Ovary (tissue), 9 donors: Measurements from ENCODE around the gene ODAM. TPM values are rescaled to one million over a fixed set of nuclear protein-coding genes. Genes with fewer than 3 reads are reported as not detected.

ENCODE experiments used
- DNase-seq, 5 donors: peaks; one replicate each; pipeline ENCODE4 v3.0.0-alpha.2; 2019 to 2020
- H3K27ac ChIP-seq, 2 donors: fragments of 200-600 bp; one replicate each; pipeline versions ENCODE4 v1.5.1 to v1.8.0; 2019 to 2022
- H3K27me3 ChIP-seq: fragments of 200-600 bp; one replicate; pipeline ENCODE4 v1.8.0; 2022
- H3K36me3 ChIP-seq: fragments of 200-600 bp; sonication (generic); one replicate; pipeline ENCODE4 v1.5.1; 2019
- H3K4me1 ChIP-seq: one replicate; pipeline ENCODE4 v1.8.1; 2013; ENCODE audit warnings: mild to moderate bottlenecking, moderate library complexity; ENCODE audit not compliant: insufficient read depth
- H3K4me3 ChIP-seq: fragments of 200-600 bp; sonication (generic); one replicate; pipeline ENCODE4 v1.5.1; 2017
- H3K9me3 ChIP-seq, 2 donors: fragments of 200-600 bp in 1 of 2; sonication (generic) in 1 of 2; one replicate each; pipeline versions ENCODE4 v1.5.1 to v1.8.1; 2013 to 2019; ENCODE audit warnings: mild to moderate bottlenecking in 1 of 2, moderate library complexity in 1 of 2
- CTCF ChIP-seq, 3 donors: fragments of 450-650 bp in 2 of 3; fragments of 200-600 bp in 1 of 3; IDR thresholded peaks; one replicate each; pipeline versions ENCODE4 v1.5.1 to v1.8.0; 2016 to 2022; ENCODE audit warnings: antibody characterized with exemption in 3 of 3, mild to moderate bottlenecking in 1 of 3
- EP300 ChIP-seq: sonication (generic); formaldehyde crosslinking; IDR thresholded peaks from one replicate; pipeline ENCODE4 v1.6.1; 2017; ENCODE audit warnings: antibody characterized with exemption
- POLR2A ChIP-seq: fragments of 450-650 bp; IDR thresholded peaks from one replicate; pipeline ENCODE4 v1.6.1; 2017; ENCODE audit warnings: antibody characterized with exemption, mild to moderate bottlenecking, moderate library complexity
- WGBS, 3 donors: extraction: QIAGEN DNeasy Blood & Tissue Kit in 1 of 3; methylation state at CpG; one replicate each; pipeline versions ENCODE4 v1.1.5 to v1.1.7; 2013 to 2017; 5-methylcytosine and 5-hydroxymethylcytosine counted together
- intact Hi-C, 4 donors: fragments of 100-400 bp; cut with DNase I; formaldehyde crosslinking; loops; one replicate each; pipeline versions ENCODE4 v1.11.0 to v1.15.1; 2022 to 2023
- polyA plus RNA-seq, 2 donors: library from polyadenylated mRNA; stranded (reverse); fragments of 200-250 nt in 1 of 2; fragments of 350-450 nt in 1 of 2; fragmentation: Illumina TruSeq in 1 of 2; extraction: RNeasy Lipid Tissue Mini Kit (QIAGEN cat#74804) in 1 of 2; gene quantifications; one replicate each; pipeline ENCODE4 v1.2.3, GENCODE V29; 2013 to 2014
- total RNA-seq, 7 donors: library from RNA; depleted of rRNA in 2 of 7; stranded (reverse); fragments of >200 nt in 2 of 7; fragmentation: NEBNext Ultra II Directional in 3 of 7; extraction: Animal tissue kit (Norgen Biotek cat#: 25700) in 3 of 7; gene quantifications; one replicate each; pipeline versions ENCODE4 v1.1.0 to v1.2.4, GENCODE V29; 2016 to 2023
- donor health status: DM: no; HTN: no; CAD: no; lungs with moderate emphysema.
- donor health status: DM: no; HTN: no; CAD: no.
- donor health status: Bipolar disorder and iron deficiency.
- donor health status: DM: yes; HTN: yes; CAD: no.
- donor health status: DM: no; HTN: no; CAD: no.
- donor health status: DM: yes; HTN: yes; CAD: no.

ODAM gene
- total and polyA plus RNA-seq, 9 donors = 1.8 TPM; not detected in 8

- Histone ChIP-seq H3K36me3 (no peaks in the 10 kb centered on the region), H3K9me3 (no peaks in the 10 kb centered on the region), H3K4me1 (no peaks in the 10 kb centered on the region), H3K27me3 (peaks cover 5% of the 10 kb centered on the region), H3K4me3 (no peak overlapping the region), H3K27ac (no peak overlapping the region)
- intact Hi-C loops = no loop called here
- 11 to 59% (median 25%) methylated on average over 3 of the region's 3 CpGs for WGBS, 3 donors
- TF ChIP-seq EP300 (no peak), CTCF (IDR thresholded peaks at IDR 0.05) (no peak), POLR2A (no peak)
- DNase-seq = no peak
These were observed 55.9 kb downstream of the ODAM start for GRCh38 chr4:70251250-70251944.

GRCh38 chr4:70251945-70252277 is 56.4 kb downstream of the ODAM start:
- Histone ChIP-seq H3K27ac (no peak overlapping the region), H3K27me3 (peaks cover 5% of the 10 kb centered on the region), H3K4me3 (no peak overlapping the region), H3K4me1 (no peaks in the 10 kb centered on the region), H3K9me3 (no peaks in the 10 kb centered on the region), H3K36me3 (no peaks in the 10 kb centered on the region)
- no peak for DNase-seq
- TF ChIP-seq POLR2A (no peak), EP300 (no peak), CTCF (IDR thresholded peaks at IDR 0.05) (no peak)
- intact Hi-C loops = no loop called here
- WGBS, 3 donors = 10 to 41% (median 13%) methylated on average over 1 of the region's 1 CpG

Other genes starting within 250 kb of the ODAM start
- not detected for gene CSN2, start 230.0 kb upstream of the ODAM start, total RNA-seq
- gene CSN2, start 230.0 kb upstream of the ODAM start, polyA plus RNA-seq = not detected
- not detected for gene STATH, start 199.8 kb upstream of the ODAM start, total RNA-seq
- gene STATH, start 199.8 kb upstream of the ODAM start, polyA plus RNA-seq = not detected
- not detected for gene HTN3, start 167.3 kb upstream of the ODAM start, total RNA-seq
- gene HTN3, start 167.3 kb upstream of the ODAM start, polyA plus RNA-seq = not detected
- gene HTN1, start 145.3 kb upstream of the ODAM start, total RNA-seq = not detected
- not detected for gene HTN1, start 145.3 kb upstream of the ODAM start, polyA plus RNA-seq
- not detected for gene PRR27, start 41.5 kb upstream of the ODAM start, total RNA-seq
- not detected for gene PRR27, start 41.5 kb upstream of the ODAM start, polyA plus RNA-seq
- gene FDCSP, start 30.4 kb downstream of the ODAM start, total RNA-seq = not detected
- 10 to 100 TPM in 1 of 2 donors, not detected in 1; 18.3 TPM for gene FDCSP, start 30.4 kb downstream of the ODAM start, polyA plus RNA-seq
- not detected for gene CSN3, start 46.9 kb downstream of the ODAM start, total RNA-seq
- not detected for gene CSN3, start 46.9 kb downstream of the ODAM start, polyA plus RNA-seq
- not detected for gene CABS1, start 139.3 kb downstream of the ODAM start, total RNA-seq
- gene CABS1, start 139.3 kb downstream of the ODAM start, polyA plus RNA-seq = not detected
- not detected for gene SMR3A, start 165.0 kb downstream of the ODAM start, total RNA-seq
- gene SMR3A, start 165.0 kb downstream of the ODAM start, polyA plus RNA-seq = not detected
- under 1 TPM in 1 of 7 donors, not detected in 6; 0.77 TPM for gene SMR3B, start 187.4 kb downstream of the ODAM start, total RNA-seq
- not detected for gene SMR3B, start 187.4 kb downstream of the ODAM start, polyA plus RNA-seq
- not detected for gene OPRPN, start 202.2 kb downstream of the ODAM start, total RNA-seq
- gene OPRPN, start 202.2 kb downstream of the ODAM start, polyA plus RNA-seq = not detected